Stimulated activated CD8-positive, alpha-beta memory T cell treated with anti-CD3 and anti-CD28 coated beads, Interleukin-12 subunit alpha, Interleukin-12 subunit beta, amount 100 ng/mL, for 1 hour (primary cell): ENCODE data around the gene BCO2.

Experiments used
- DNase-seq: peaks from one replicate; pipeline ENCODE4 v3.0.0-alpha.2; 2020; ENCODE audit warnings: low read depth

BCO2 gene

DNA sequence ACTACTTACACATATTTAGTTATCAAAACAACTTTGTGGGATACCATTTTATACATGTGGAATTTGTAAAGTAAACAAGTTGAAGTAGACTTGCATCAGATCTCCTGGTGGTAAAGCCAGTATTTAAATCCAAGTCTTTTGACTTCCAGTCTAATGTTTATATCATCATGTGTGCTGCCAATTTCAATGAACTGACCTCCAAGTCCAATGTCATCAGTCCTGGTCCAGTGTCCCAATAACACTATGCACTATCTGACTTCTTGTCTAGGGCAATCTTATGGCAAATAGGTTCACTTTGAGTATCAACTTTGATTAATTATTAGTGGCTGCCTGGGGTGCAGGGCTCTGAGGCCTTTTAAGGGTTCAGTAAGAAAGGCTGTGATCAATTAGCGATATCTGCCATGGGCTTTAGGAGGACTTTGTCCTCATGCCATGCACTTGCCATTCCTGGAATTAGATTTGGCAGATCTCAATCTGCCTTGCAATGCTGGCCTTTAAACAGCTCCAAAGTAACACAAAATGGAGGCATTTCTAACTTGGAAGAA lies 41.3 kb downstream of the BCO2 start:
- DNase-seq: no peak

DNA sequence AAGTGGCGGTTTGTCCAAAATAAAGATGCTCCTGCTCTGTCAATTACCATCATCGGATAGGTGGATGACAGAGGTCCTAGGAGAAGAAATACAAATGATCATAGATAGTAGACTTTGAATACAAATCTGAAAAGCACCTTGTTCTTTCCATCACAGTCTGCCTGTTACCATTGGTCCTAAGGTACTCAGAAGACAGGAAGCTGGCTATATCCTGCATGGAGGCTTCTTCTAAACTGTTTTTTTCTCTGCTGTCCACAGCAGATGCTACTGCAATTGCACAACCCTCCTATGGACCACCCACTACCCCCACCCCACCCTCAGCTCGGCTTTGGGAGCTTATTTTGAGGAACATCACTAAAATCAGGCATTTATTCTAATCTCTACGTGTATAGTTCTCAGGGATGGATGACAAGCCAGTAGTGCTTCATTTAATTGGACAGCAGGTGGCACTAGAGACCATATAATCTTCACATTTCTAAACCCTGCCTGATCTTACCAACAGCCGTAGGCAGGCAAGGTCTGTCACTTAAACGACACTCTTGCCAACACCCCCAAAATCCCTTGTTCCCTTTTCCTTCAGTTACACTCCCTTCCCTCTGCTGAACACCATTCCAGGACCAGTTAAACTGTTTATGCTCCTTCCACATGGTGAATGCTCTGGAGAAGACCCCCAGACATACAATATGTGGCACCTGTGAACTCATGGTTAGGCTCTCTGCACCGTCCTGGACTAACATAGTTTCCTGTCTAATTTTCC lies 44.3 kb downstream of the BCO2 start:
- no peak for DNase-seq

DNA sequence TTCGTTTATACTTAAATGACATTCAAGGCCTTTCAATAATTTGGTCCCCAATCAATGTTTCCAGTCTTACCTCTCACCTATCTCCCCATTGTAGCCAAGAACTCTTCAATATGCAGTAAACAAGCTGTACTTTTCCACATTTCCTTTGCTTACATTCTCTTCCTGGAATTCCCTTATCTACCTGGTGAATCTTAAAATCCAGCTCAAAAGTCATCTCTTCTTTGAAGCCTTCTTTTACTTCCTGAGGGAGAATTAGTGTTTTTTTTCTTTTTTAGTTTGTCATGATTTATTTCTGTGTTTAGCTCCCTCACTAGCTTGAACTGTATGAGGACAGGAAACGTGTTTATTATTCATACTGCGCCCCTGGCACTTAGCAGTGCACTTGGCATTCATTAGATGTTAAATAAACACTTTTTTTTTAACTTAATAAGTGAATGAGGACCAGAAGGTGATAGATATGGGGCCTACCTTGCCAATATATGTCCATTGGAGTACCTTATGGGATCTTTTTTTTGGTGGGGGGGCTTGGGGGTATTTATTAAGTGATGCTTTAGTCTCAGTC lies 46.0 kb downstream of the BCO2 start:
- DNase-seq: no peak

DNA sequence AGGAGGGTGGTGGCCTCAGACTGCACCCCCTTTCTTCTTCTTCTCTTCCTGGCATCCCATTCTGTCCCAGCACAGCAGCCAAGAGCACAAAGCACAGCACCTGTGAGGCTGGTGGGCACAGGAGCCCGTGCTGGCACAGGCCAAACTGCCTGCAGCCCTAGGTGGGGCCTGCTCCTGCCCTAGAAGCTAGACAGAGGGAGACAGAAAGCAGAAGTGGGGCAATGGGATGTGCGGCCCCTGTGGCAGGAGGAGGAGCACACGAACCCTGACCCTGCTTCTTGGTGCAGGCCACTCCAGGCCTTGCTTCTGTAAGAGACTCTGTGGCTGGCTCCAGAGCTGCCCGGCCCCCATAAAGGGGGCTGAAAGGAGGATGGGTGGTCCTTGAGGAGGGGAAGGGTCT lies 47.0 kb downstream of the BCO2 start:
- no peak for DNase-seq

DNA sequence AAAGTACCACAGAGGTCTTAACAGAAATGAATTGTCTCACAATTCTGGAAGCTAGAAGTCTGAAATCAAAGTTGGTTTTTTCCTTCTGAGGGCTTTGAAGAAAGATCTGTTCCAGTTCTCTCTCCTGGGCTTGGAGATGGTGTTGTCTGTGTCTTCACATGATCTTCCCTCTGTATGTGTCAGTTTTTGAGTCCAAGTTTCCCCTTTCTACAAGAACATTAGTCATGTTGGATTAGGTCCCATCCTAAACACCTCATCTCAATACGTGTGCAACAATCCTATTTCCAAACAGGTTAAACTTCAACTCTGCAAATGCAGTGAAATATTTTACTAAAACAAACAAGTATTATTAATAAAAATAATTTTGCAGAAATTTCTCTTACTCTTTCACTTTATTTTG lies 47.8 kb downstream of the BCO2 start:
- no peak for DNase-seq

DNA sequence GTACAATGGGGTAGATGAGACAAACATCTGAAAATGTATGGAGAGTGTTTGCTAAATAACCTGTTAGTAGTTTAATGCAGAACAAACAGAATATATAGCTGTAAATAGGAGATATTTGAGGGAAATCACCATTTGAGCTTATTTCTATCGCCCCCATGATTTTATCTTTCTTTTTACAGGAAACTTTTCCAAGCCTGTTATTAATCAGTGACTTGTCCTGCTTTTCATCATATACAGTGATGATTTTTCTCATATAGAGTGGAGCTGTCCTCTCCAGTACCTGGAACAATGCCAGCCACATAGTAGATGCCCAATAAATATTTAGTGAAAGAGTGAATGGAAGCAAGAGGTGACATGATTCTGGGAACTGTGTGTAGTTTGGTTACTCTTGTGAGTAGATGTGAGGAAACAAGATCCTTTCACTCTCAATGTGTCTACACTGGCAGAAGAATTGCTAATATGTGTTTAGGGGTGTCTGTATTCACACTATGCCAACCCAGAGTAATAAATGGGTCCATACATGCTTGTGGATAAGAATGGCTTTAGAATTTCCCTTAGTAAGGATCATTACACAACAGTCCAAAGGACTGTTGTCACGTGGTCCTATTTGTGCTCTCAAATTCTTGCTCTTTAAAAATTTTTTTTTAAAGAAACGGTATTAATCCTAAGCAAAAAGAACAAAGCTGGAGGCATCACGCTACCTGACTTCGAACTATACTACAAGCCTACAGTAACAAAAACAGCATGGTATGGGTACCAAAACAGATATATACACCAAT lies 48.6 kb downstream of the BCO2 start:
- DNase-seq: no peak

DNA sequence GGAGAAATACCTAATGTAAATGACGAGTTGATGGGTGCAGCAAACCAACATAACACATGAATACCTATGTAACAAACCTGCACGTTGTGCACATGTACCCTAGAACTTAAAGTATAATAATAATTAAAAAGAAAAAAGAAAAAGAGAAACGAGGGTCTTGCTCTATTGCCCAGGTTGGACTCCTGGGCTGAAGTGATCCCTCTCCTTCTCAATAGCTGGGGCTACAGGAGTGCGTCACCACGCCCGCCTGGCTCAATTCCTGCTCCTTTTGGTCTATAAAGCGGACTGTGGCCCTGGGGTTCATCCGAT lies 50.4 kb downstream of the BCO2 start:
- no peak for DNase-seq

DNA sequence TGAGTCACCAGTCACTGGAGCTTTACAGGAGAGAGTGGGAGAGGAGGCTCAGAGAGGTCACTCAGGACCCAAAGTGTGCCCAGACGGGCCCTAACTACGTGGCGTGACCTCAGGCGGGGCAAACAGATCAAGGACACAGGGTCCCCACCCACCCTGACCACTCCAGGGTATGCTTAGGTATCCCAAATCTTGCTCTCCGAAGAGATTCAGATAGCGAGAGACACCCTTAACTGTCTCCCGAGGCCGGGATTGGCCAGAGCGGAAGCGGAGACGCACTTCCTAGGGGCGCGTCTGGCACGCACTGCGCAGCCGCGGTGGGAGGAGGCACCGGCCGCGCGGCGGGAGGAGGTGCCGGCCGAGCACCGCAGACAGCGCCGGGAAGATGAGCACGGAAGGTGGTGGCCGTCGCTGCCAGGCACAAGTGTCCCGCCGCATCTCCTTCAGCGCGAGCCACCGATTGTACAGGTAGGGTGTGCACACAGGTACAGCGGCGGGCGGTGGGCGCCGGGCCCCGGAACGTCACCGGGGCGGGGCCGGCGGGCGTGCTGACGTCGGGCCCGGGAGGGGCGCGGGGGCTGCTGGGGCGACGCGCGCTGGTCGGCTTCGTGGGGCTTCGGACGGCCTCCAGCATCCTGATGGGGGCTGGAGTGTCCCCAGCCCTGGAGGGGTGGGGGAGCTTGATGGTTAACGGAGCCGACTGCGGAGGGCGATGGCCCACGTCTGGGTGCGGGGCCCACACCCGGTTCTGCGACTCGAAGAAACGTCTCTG lies 50.9 kb downstream of the BCO2 start, which contains the start of gene PTS:
PTS (plus strand) TSS at position 367 of the 769 bp plus-strand sequence; CDS start at position 383, 16 bp downstream.
- DNase-seq: peak; percentile 68

DNA sequence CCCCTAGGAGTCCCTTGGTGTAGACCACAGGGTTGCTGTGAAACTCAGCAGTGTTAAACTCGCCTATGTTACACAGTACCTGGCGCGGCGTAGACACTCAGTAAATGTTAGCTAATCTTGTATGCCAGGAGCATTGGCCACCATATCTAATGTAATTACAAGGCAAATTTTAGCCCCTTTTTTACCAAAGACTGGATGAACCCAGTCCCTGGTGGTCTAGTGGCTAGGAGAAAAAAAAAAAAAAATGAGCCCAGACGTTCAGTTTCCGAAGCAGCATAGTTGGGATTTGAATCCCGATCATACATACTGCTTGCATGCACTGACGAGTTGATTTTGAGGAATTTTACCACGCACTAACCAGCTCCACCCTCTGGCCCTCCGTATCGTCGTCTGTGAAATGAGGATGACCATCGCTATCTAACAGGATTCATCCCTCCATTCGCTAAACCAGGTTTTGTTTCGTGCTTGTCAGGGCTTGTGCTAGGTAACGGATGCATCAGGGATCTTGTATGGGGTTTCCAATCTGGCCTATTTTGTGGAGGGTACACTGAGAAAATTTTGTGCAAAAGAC lies 51.6 kb downstream of the BCO2 start:
- DNase-seq: peak; percentile 24

DNA sequence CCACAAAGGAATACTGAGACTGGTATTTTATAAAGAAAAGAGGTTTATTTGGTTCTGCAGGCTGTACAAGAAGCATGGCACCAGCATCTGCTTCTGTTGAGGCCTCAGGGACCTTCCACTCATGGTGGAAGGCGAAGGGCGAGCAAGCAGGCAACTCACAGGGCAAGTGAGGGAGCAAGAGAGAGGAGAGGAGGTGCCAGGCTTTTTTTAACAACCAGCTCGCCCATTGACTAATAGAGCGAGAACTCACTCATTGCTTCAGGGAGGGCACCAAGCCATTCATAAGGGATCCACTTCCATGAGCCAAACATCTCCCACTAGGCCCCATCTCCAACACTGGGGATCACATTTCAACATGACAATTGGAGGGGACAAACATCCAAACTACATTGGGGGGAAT lies 52.2 kb downstream of the BCO2 start:
- DNase-seq: no peak

DNA sequence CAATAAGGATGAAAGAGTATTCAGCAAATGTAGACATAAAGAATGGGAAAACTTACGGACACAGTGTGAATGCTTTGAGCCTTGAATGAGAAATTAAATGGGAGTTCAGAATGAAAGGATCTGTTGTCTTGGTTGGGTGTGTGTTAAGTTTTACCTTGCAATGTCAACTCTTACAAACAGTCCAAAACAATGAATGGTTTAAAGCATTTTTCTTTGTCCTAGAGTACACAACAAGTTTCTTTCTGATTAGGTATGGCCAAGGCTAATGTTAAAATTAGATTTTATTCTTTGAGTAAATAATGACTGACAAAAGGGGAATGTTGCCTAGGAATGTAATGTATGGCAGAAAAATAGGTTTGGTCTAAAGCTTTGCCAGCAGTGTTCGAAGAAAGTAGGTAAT lies 53.4 kb downstream of the BCO2 start:
- DNase-seq: no peak

DNA sequence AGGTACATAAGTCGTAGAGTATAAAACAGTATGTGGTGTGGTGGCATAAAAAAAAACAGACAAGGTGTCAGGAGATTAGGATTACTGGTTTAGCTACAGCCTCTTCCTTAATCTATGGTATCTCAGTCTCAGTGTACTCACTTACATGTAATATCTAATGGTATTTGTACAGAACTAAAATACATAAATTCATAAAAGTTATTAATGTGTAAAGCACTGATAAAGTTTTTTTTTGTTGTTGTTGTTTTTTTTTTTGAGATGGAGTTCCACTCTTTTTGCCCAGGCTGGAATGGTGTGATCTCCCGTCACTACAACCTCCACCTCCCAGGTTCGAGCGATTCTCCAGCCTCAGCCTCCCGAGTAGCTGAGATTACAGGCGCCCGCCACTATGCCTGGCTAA lies 53.8 kb downstream of the BCO2 start:
- no peak for DNase-seq

DNA sequence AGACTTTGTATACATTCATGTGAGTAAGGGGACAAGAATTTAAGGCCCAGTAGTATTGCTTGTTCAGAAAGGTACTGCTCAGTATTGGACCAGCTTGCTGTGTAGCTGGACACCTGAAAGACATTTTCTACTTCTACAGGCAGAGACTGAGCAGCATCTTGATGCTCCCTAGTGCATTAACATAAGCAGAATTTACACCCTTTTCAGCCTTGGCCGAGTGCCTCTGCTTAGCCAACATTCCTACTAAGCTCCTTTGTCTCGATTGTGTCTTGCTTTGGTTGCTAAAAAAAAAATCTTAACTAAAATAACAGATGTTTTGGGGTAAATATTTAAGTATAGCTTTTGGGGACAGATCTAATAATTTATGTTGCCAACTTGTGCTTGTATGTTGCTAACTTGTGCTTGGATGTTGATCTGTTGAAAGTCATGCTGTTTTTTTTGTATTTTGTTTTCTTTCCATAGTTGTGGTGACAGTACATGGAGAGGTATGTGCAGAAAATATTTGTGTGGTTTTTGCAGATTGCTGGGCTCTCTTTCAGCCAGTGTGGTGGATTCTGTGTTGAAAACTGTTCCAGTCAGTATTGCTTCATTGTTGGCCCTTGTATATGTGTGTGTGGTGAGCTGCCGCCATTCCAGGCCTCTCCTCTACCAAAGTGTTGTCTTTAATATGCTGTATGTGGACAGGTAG lies 54.6 kb downstream of the BCO2 start:
- DNase-seq: no peak

DNA sequence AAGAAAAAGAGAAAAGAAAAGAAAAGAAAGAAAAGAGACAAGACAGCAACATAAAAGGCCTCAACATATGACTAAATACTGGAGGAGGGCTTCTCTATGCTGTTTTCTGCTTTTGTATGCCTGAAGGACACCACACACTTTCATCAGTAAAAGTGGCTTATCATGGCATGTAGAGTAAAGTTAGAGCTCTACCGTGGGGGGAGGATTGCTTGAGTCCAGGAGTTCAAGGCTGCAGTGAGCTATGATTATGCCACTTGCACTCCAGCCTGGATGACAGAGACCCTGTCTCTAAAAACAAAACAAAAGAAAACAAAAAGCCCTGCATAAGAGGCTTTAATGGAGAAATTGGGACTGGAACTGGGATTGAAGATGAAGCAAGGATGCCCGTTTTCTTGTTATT lies 56.6 kb downstream of the BCO2 start:
- DNase-seq: no peak

DNA sequence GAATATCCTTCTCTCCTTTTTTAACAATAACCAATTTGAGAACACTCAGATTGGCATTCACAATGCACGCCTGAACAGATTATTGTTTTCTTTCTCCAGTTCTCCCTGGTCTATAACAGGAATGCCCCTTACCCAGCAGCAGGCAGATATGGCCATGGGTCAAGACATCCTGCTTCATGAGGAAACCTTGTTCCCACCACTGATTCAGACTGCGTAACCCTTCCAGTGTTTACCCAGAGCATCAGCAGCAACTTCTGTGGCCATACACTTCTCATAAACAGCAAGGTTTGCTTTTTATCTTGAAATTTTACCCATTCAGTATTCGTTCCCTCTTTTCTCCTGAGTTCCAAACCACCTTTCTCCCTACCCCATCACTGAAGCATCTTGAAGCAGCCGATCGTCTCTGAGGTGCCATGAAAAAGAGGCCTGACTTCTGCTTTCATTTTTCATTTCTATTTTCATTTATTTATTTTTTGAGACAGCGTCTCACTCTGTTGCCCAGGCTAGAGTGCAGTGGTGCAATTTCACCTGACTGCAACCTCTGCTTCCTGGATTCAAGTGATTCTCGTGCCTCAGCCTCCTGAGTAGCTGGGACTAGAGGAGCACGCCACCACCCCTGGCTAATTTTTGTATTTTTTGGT lies 60.6 kb downstream of the BCO2 start:
- no peak for DNase-seq

DNA sequence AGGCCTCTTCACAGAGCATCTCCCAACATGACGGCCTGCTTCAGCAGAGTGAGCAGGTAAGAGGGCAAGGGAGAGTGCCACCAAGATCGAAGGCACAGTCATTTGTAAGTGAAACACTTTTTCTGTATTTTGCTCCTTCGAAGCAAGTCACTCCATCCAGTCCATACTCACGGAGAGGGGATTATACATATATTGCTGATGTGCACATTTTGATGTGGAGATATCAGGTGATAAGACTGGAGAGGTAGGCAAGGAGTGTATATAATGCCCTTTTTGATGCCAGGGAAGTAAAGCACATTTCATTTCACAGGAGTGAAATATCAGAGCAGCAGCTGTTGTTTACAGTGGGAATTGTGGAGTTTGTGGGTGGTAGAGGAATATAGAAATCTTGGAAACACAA lies 62.1 kb downstream of the BCO2 start:
- no peak for DNase-seq

DNA sequence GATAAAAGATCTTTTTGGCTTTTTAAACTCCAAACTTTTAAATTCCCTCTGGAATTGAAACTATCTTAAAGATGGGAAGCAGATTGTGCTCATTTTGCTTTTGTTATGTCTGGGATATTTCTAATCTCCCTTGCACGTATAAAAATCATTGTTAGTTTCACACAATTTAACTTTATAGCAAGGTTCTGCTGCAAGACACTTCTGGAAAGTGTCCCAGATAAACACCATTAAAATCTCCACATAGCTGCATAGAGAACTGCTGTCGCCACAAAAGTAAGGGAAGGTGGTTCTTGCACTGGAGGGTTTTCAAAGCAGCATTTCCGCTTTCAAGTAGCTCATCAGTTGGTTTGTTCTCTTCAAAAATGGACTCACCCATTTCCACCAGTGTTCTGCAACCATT lies 62.7 kb downstream of the BCO2 start:
- no peak for DNase-seq

DNA sequence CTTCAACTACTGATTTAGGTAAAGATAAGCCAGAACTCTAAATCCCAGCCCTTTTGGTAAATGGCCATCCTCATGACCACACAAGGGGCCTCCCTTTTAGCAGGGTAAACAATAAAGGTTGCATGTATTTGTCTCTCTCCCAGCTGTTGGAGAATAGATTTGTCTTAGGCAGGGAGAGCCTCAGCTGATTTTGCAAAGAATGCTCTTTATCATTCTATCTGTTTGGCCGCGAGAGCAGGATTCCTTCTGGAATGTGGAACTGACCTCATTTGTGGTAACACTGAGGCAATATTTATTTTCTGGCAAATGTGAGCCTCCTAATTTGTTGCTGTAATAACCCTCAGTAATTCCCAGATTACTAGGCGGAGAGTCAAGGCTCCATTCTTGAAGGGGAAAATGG lies 66.2 kb downstream of the BCO2 start:
- no peak for DNase-seq

DNA sequence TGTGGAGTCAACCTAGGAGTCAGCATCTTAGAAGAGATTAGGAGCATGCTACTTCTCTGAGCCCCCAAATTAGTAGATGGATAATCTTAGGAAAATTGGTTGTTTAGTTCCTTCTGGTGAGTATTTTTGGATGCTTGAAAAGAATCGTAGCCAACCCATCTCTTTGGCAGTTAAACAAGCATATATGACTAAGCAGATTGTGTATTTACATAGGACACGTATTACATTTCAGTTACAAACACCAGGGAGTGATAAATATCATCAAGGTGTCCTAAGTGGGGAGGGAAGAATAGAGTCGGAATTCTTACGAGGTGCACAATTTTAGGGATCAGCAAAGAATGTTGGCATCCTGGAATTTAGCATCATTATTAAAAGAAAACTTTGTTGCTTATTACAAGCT lies 71.9 kb downstream of the BCO2 start:
- no peak for DNase-seq

DNA sequence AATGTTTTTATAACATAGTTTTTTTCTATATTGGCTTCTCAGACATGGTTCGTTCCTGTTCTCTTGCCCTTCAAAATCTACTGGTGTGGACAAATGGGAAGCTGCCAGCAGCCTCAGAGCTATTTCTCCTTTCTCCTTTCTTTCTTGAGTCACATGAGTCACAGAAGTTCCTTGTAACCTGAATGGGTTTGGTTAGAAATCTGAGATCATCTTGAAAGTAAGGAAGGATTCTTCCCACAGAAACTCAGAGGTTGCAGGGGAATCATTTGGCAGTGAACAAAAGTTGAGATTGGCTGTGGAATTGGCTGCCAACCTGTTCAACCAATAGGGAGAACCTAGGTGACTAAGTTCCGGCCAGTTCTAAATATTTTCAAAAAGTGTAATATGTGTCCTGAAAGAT lies 72.9 kb downstream of the BCO2 start:
- no peak for DNase-seq
